ENCODE results near the gene MALRD1.

GRCh38 chr10:19634163-19634562 is 585.6 kb downstream of the MALRD1 start:
- no peak for TF ChIP-seq CTCF (IDR thresholded peaks at IDR 0.05)
- TF ChIP-seq POLR2A (IDR thresholded peaks at IDR 0.05; ENCODE audit: low read depth) = no peak
